ENCODE measurements around the gene FAM78A. TPM values are rescaled to one million over a fixed set of nuclear protein-coding genes. Genes with fewer than 3 reads are reported as not detected.
"Not testable (repeated sequence)": the region's sequence is repeated elsewhere in the genome, so short reads cannot be mapped to it uniquely, and the experiment has no call there.

Gene FAM78A
- total RNA-seq, 1 donor from 2014 or later: 1.9 TPM

- no peak overlapping the region for H3K4me3 ChIP-seq (ENCODE audit: low read depth, low read length)
- no peaks in the 10 kb centered on the region for H3K36me3 ChIP-seq (ENCODE audit: control insufficient read depth, insufficient read depth, low read length)
- H3K27me3 ChIP-seq (ENCODE audit: control insufficient read depth, insufficient read depth, low read length): peaks cover 22% of the 10 kb centered on the region
- no peak for TF ChIP-seq CTCF (IDR thresholded peaks at IDR 0.05; ENCODE audit: insufficient read depth, low read length, poor library complexity, severe bottlenecking)
- no peak for DNase-seq (ENCODE audit: low read depth)
These were observed 3.0 kb downstream of the FAM78A start for GRCh38 chr9:131273146-131273855.

GRCh38 chr9:131272212-131272611 is 4.1 kb downstream of the FAM78A start:
- Histone ChIP-seq H3K36me3 (ENCODE audit: control insufficient read depth, insufficient read depth, low read length) (no peaks in the 10 kb centered on the region), H3K27me3 (ENCODE audit: control insufficient read depth, insufficient read depth, low read length) (peaks cover 21% of the 10 kb centered on the region), H3K4me3 (ENCODE audit: low read depth, low read length) (no peak overlapping the region)
- no peak for TF ChIP-seq CTCF (IDR thresholded peaks at IDR 0.05; ENCODE audit: insufficient read depth, low read length, poor library complexity, severe bottlenecking)
- no peak for DNase-seq (ENCODE audit: low read depth)

GRCh38 chr9:131271506-131271931 is 4.8 kb downstream of the FAM78A start:
- TF ChIP-seq CTCF (IDR thresholded peaks at IDR 0.05; ENCODE audit: insufficient read depth, low read length, poor library complexity, severe bottlenecking): no peak
- H3K4me3 ChIP-seq (ENCODE audit: low read depth, low read length): no peak overlapping the region
- H3K36me3 ChIP-seq (ENCODE audit: control insufficient read depth, insufficient read depth, low read length): no peaks in the 10 kb centered on the region
- peaks cover 19% of the 10 kb centered on the region for H3K27me3 ChIP-seq (ENCODE audit: control insufficient read depth, insufficient read depth, low read length)
- no peak for DNase-seq (ENCODE audit: low read depth)

- DNase-seq (ENCODE audit: low read depth); H3K36me3 ChIP-seq (ENCODE audit: control insufficient read depth, insufficient read depth, low read length); H3K4me3 ChIP-seq (ENCODE audit: low read depth, low read length): not testable (repeated sequence)
- H3K27me3 ChIP-seq (ENCODE audit: control insufficient read depth, insufficient read depth, low read length): peaks cover 13% of the 10 kb centered on the region
These were observed 5.4 kb downstream of the FAM78A start for GRCh38 chr9:131271016-131271273.

- DNase-seq (ENCODE audit: low read depth): no peak
- Histone ChIP-seq H3K4me3 (ENCODE audit: low read depth, low read length) (no peak overlapping the region), H3K36me3 (ENCODE audit: control insufficient read depth, insufficient read depth, low read length) (no peaks in the 10 kb centered on the region), H3K27me3 (ENCODE audit: control insufficient read depth, insufficient read depth, low read length) (peaks cover 8% of the 10 kb centered on the region)
- TF ChIP-seq CTCF (IDR thresholded peaks at IDR 0.05; ENCODE audit: insufficient read depth, low read length, poor library complexity, severe bottlenecking): no peak
These were observed 5.9 kb downstream of the FAM78A start for GRCh38 chr9:131270171-131271015.

GRCh38 chr9:131266266-131267229 is 9.8 kb downstream of the FAM78A start:
- H3K27me3 ChIP-seq (ENCODE audit: control insufficient read depth, insufficient read depth, low read length): no peaks in the 10 kb centered on the region
- no peak for TF ChIP-seq CTCF (IDR thresholded peaks at IDR 0.05; ENCODE audit: insufficient read depth, low read length, poor library complexity, severe bottlenecking)
- DNase-seq (ENCODE audit: low read depth): no peak
- H3K36me3 ChIP-seq (ENCODE audit: control insufficient read depth, insufficient read depth, low read length): no peaks in the 10 kb centered on the region
- no peak overlapping the region for H3K4me3 ChIP-seq (ENCODE audit: low read depth, low read length)

Data from kidney epithelial cell (primary cell).